ENCODE results near the gene EFL1. TPM values are rescaled to one million over a fixed set of nuclear protein-coding genes. Genes with fewer than 3 reads are reported as not detected.

EFL1 gene
- total and polyA plus RNA-seq, 4 donors, result 3.2 to 10.1 (median 6.1) TPM

- no peak overlapping the region for H3K4me3 ChIP-seq (ENCODE audit: low read depth in 1 of 3, low read length in 3 of 3)
- DNase-seq (ENCODE audit: low spot score), result no peak
- 84% methylated on average over 5 of the region's 5 CpGs for WGBS
- no peaks in the 10 kb centered on the region for H3K36me3 ChIP-seq (ENCODE audit: control insufficient read depth in 4 of 4, insufficient read depth in 3 of 4, low read depth in 1 of 4, low read length in 3 of 4)
- H3K9ac ChIP-seq (ENCODE audit: low read depth in 1 of 2, low read length in 2 of 2), result no peak overlapping the region
- no peak overlapping the region for H3K27ac ChIP-seq (ENCODE audit: low read depth in 1 of 2, low read length in 2 of 2)
- H3K4me1 ChIP-seq (ENCODE audit: control insufficient read depth in 4 of 4, insufficient read depth in 4 of 4, low read length in 3 of 4), result no peaks in the 10 kb centered on the region
- H3K9me3 ChIP-seq (ENCODE audit: control insufficient read depth in 4 of 4, low read length in 3 of 4), result no peaks in the 10 kb centered on the region
- TF ChIP-seq RAD21 (IDR thresholded peaks at IDR 0.05), result no peak
- no peak for TF ChIP-seq JUND (IDR thresholded peaks at IDR 0.05)
- TF ChIP-seq, protein P1, sequence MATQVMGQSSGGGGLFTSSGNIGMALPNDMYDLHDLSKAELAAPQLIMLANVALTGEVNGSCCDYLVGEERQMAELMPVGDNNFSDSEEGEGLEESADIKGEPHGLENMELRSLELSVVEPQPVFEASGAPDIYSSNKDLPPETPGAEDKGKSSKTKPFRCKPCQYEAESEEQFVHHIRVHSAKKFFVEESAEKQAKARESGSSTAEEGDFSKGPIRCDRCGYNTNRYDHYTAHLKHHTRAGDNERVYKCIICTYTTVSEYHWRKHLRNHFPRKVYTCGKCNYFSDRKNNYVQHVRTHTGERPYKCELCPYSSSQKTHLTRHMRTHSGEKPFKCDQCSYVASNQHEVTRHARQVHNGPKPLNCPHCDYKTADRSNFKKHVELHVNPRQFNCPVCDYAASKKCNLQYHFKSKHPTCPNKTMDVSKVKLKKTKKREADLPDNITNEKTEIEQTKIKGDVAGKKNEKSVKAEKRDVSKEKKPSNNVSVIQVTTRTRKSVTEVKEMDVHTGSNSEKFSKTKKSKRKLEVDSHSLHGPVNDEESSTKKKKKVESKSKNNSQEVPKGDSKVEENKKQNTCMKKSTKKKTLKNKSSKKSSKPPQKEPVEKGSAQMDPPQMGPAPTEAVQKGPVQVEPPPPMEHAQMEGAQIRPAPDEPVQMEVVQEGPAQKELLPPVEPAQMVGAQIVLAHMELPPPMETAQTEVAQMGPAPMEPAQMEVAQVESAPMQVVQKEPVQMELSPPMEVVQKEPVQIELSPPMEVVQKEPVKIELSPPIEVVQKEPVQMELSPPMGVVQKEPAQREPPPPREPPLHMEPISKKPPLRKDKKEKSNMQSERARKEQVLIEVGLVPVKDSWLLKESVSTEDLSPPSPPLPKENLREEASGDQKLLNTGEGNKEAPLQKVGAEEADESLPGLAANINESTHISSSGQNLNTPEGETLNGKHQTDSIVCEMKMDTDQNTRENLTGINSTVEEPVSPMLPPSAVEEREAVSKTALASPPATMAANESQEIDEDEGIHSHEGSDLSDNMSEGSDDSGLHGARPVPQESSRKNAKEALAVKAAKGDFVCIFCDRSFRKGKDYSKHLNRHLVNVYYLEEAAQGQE (IDR thresholded peaks at IDR 0.05), result no peak
- no peak for TF ChIP-seq RXRA (IDR thresholded peaks at IDR 0.05)
- TF ChIP-seq SP1 (IDR thresholded peaks at IDR 0.05), result no peak
- TF ChIP-seq EGR1 (IDR thresholded peaks at IDR 0.05; ENCODE audit: low read depth in 2 of 2), result no peak
- no peak for TF ChIP-seq TAF1 (conservative IDR thresholded peaks at IDR 0.05)
- TF ChIP-seq GABPA (IDR thresholded peaks at IDR 0.05 in 1 of 2, conservative IDR thresholded peaks at IDR 0.05 in 1 of 2), result no peak
- TF ChIP-seq, protein P2, sequence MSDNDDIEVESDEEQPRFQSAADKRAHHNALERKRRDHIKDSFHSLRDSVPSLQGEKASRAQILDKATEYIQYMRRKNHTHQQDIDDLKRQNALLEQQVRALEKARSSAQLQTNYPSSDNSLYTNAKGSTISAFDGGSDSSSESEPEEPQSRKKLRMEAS (IDR thresholded peaks at IDR 0.05), result no peak
- TF ChIP-seq HNF4G (IDR thresholded peaks at IDR 0.05), result no peak
- TF ChIP-seq FOXA2 (IDR thresholded peaks at IDR 0.05), result no peak
- no peaks in the 10 kb centered on the region for H3K27me3 ChIP-seq (ENCODE audit: control insufficient read depth in 4 of 4, insufficient read depth in 4 of 4, low read length in 3 of 4)
These were observed 155.9 kb downstream of the EFL1 start for GRCh38 chr15:82106679-82107078.

DNA sequence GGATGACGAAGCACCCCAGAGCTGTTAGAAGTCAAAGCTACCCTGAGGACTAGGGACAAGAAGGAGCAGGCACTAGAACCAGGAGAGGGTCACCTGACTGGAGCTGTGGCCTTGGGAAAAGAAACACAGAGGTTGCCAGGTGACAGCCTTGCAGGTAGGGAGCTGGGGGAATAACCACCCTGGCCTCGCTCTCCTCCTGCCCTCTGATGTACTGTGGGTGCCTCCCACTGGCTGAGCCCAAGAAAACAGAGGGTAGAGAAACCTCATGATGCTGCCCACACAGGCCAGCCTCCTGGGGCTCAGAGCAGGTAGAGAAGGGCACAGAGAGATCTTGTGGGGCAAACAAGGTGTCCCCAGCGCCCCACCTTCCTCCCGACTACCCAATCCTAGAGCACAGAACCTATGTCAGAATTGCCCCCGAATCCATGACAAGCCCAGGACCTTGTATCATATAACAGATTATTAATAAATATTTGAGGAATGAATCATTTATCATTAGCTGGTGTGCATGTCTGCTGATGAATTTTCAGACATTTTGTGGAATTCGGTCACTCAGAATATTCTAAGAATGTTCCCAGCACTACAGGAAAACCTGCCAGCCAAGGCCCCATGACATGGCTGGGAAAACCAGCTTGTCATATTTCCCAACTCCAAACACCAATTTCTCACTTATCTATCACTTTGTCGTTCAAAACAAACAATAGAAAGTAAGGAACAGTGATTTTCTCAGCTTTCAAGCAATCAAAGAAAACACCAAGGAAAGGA, 156.9 kb downstream of the EFL1 start:
- H3K9ac ChIP-seq (ENCODE audit: low read depth in 1 of 2, low read length in 2 of 2), result no peak overlapping the region
- no peaks in the 10 kb centered on the region for H3K9me3 ChIP-seq (ENCODE audit: control insufficient read depth in 4 of 4, low read length in 3 of 4)
- 66% methylated on average over 7 of the region's 7 CpGs for WGBS
- H3K4me1 ChIP-seq (ENCODE audit: control insufficient read depth in 4 of 4, insufficient read depth in 4 of 4, low read length in 3 of 4), result no peaks in the 10 kb centered on the region
- no peak overlapping the region for H3K27ac ChIP-seq (ENCODE audit: low read depth in 1 of 2, low read length in 2 of 2)
- no peak overlapping the region for H3K4me3 ChIP-seq (ENCODE audit: low read depth in 1 of 3, low read length in 3 of 3)
- no peak for DNase-seq (ENCODE audit: low spot score)
- TF ChIP-seq, protein P3, sequence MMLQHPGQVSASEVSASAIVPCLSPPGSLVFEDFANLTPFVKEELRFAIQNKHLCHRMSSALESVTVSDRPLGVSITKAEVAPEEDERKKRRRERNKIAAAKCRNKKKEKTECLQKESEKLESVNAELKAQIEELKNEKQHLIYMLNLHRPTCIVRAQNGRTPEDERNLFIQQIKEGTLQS (IDR thresholded peaks at IDR 0.05), result no peak
- TF ChIP-seq, protein P2 (IDR thresholded peaks at IDR 0.05), result no peak
- TF ChIP-seq HNF4A (conservative IDR thresholded peaks at IDR 0.05) (no peak), HNF4G (IDR thresholded peaks at IDR 0.05) (no peak), CTCF (IDR thresholded peaks at IDR 0.05; ENCODE audit: low read depth, low read length, missing input control) (no peak), ZBTB33 (IDR thresholded peaks at IDR 0.05) (no peak), NR2F2 (IDR thresholded peaks at IDR 0.05) (no peak), TAF1 (conservative IDR thresholded peaks at IDR 0.05) (no peak), RXRA (IDR thresholded peaks at IDR 0.05) (no peak), SP1 (IDR thresholded peaks at IDR 0.05) (no peak), EGR1 (IDR thresholded peaks at IDR 0.05; ENCODE audit: low read depth in 2 of 2) (no peak), FOXA1 (IDR thresholded peaks at IDR 0.05) (no peak), RAD21 (IDR thresholded peaks at IDR 0.05) (no peak), JUND (IDR thresholded peaks at IDR 0.05) (no peak)
- H3K36me3 ChIP-seq (ENCODE audit: control insufficient read depth in 4 of 4, insufficient read depth in 3 of 4, low read depth in 1 of 4, low read length in 3 of 4), result no peaks in the 10 kb centered on the region
- no peaks in the 10 kb centered on the region for H3K27me3 ChIP-seq (ENCODE audit: control insufficient read depth in 4 of 4, insufficient read depth in 4 of 4, low read length in 3 of 4)

Data from liver (tissue), 9 donors.